Measurements from ENCODE around the gene DNAJC11. TPM values are rescaled to one million over a fixed set of nuclear protein-coding genes. Genes with fewer than 3 reads are reported as not detected.

DNAJC11 gene
- polyA plus RNA-seq, 1 of the 3 experiments (the other 2 are of a cell fraction), result 38.2 TPM

DNA sequence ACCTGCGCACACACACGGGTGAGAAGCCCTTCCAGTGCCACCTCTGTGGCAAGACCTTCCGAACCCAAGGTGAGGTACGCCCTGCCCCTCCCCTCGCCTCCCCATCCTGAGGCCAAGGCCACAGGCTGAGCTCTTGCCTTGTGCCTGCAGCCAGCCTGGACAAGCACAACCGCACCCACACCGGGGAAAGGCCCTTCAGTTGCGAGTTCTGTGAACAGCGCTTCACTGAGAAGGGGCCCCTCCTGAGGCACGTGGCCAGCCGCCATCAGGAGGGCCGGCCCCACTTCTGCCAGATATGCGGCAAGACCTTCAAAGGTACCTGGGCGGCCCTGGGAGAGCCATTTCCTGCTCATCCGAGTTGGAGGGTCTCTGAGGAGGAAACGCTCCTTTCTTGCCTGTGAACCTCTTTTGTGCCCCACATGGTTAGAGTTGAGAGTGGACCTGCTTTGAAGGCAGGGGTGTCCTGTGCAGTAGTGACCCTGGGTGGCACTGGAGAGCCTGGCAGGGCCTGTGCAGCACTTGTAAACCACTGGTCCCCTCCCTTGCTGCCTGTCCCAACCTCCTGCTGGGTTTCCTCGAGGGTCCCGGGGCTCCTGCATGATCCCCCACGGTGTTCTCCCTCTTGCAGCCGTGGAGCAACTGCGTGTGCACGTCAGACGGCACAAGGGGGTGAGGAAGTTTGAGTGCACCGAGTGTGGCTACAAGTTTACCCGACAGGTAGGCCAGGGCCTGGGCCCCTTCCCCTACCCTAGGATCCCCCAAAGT is 113.3 kb downstream of the DNAJC11 start:
- Histone ChIP-seq H2AFZ (ENCODE audit: low read depth) (no peak overlapping the region), H3K4me2 (no peak overlapping the region), H3K27ac (ENCODE audit: low read depth in 2 of 2, low read length in 1 of 2) (no peak overlapping the region), H3K4me1 (ENCODE audit: control insufficient read depth in 1 of 2, insufficient read depth in 2 of 2, low read depth in 1 of 2, low read length in 1 of 2) (no peaks in the 10 kb centered on the region), H3K9me3 (no peaks in the 10 kb centered on the region), H3K9ac (no peak overlapping the region), H4K20me1 (ENCODE audit: insufficient read depth) (no peaks in the 10 kb centered on the region), H3K27me3 (ENCODE audit: insufficient read depth) (no peaks in the 10 kb centered on the region), H3K9me2 (no peaks in the 10 kb centered on the region), H3F3A (replicated peaks; ENCODE audit: insufficient read depth) (no peaks in the 10 kb centered on the region), H3K4me3 (ENCODE audit: low read depth in 2 of 2, low read length in 1 of 2) (no peak overlapping the region), H3K79me2 (ENCODE audit: insufficient read depth) (peaks cover 3% of the 10 kb centered on the region; the same call in 1 of the 2 replicates), H3K36me3 (replicated peaks in 1 of 2; ENCODE audit: control insufficient read depth in 1 of 2, insufficient read depth in 2 of 2, low read length in 1 of 2) (peaks cover 0 to 35% of the 10 kb centered on the region in 2 experiments)
- TF ChIP-seq EP300 (IDR thresholded peaks at IDR 0.05; ENCODE audit: borderline replicate concordance in 1 of 2, low read depth in 1 of 2, low read length in 1 of 2) (no peak), TAF1 (IDR thresholded peaks at IDR 0.05; ENCODE audit: borderline replicate concordance, low read depth, low read length) (no peak), MEF2A (IDR thresholded peaks at IDR 0.05; ENCODE audit: borderline replicate concordance, low read depth) (no peak), GABPA (IDR thresholded peaks at IDR 0.05; ENCODE audit: low read depth) (no peak), RAD21 (IDR thresholded peaks at IDR 0.05; ENCODE audit: low read length) (no peak), CHD2 (IDR thresholded peaks at IDR 0.05; ENCODE audit: low read length, partially characterized antibody) (no peak), RCOR1 (IDR thresholded peaks at IDR 0.05; ENCODE audit: low read length) (no peak), MAX (IDR thresholded peaks at IDR 0.05; ENCODE audit: low read depth) (no peak), NRF1 (IDR thresholded peaks at IDR 0.05; ENCODE audit: low read depth, low read length) (no peak), USF1 (IDR thresholded peaks at IDR 0.05; ENCODE audit: borderline replicate concordance, low read depth) (no peak), FOXJ3 (CRISPR knock-in tag; IDR thresholded peaks at IDR 0.05) (no peak), PBX3 (IDR thresholded peaks at IDR 0.05) (no peak), POLR2AphosphoS5 (IDR thresholded peaks at IDR 0.05; ENCODE audit: low read depth, low read length) (no peak), USF2 (IDR thresholded peaks at IDR 0.05; ENCODE audit: borderline replicate concordance, low read depth, low read length) (no peak), NFIC (IDR thresholded peaks at IDR 0.05; ENCODE audit: borderline replicate concordance) (no peak), SIN3A (IDR thresholded peaks at IDR 0.05; ENCODE audit: borderline replicate concordance, low read depth, low read length) (no peak), YY1 (IDR thresholded peaks at IDR 0.05; ENCODE audit: low read depth) (no peak)
- WGBS (ENCODE audit: low lambda C conversion rate), result 81% methylated on average over 13 of the region's 25 CpGs
- DNase-seq, result no peak
- CTCF ChIA-PET, result interaction anchor here (0.7 to 1.3 kb wide), 3 partner anchors 29 to 102 kb away, joined by 3 read pairs; partner anchors contain the start of gene NOL9
- POLR2A ChIA-PET, result no interaction called here

Data from SK-N-SH (cell line).